BE2C (cell line): ENCODE data around the gene GCNT3.

Experiments used
- DNase-seq: peaks from one replicate; pipeline ENCODE4 v3.0.0-alpha.2; 2020
- H3K27me3 ChIP-seq: fragments of 250-450 bp; sonication (Bioruptor Pico); 2 replicates; pipeline ENCODE4 v1.5.1; 2020; ENCODE audit warnings: mild to moderate bottlenecking
- H3K36me3 ChIP-seq: fragments of 250-450 bp; sonication (Bioruptor Pico); 2 replicates; pipeline ENCODE4 v1.5.1; 2020; ENCODE audit warnings: mild to moderate bottlenecking
- H3K4me1 ChIP-seq: fragments of 250-450 bp; sonication (Bioruptor Pico); 2 replicates; pipeline ENCODE4 v1.5.1; 2020
- H3K4me3 ChIP-seq: 2 replicates; pipeline ENCODE4 v1.5.1; 2011; ENCODE audit warnings: low read depth, low read length
- H3K9me3 ChIP-seq: fragments of 250-450 bp; sonication (Bioruptor Pico); 2 replicates; pipeline ENCODE4 v1.5.1; 2020
- TF ChIP-seq, protein P1 (sequence below): IDR thresholded peaks from 2 replicates; pipeline ENCODE4 v1.5.1; 2012; ENCODE audit warnings: mild to moderate bottlenecking, low read depth, low read length

GCNT3 gene

GRCh38 chr15:59662260-59662659 is 50.7 kb downstream of the GCNT3 start:
- Histone ChIP-seq H3K4me3 (no peak overlapping the region), H3K4me1 (no peaks in the 10 kb centered on the region), H3K9me3 (no peaks in the 10 kb centered on the region), H3K27me3 (no peaks in the 10 kb centered on the region), H3K36me3 (peaks cover 17% of the 10 kb centered on the region)
- DNase-seq = no peak
- TF ChIP-seq, protein P1, sequence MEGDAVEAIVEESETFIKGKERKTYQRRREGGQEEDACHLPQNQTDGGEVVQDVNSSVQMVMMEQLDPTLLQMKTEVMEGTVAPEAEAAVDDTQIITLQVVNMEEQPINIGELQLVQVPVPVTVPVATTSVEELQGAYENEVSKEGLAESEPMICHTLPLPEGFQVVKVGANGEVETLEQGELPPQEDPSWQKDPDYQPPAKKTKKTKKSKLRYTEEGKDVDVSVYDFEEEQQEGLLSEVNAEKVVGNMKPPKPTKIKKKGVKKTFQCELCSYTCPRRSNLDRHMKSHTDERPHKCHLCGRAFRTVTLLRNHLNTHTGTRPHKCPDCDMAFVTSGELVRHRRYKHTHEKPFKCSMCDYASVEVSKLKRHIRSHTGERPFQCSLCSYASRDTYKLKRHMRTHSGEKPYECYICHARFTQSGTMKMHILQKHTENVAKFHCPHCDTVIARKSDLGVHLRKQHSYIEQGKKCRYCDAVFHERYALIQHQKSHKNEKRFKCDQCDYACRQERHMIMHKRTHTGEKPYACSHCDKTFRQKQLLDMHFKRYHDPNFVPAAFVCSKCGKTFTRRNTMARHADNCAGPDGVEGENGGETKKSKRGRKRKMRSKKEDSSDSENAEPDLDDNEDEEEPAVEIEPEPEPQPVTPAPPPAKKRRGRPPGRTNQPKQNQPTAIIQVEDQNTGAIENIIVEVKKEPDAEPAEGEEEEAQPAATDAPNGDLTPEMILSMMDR = no peak

GRCh38 chr15:59668556-59668955 is 57.0 kb downstream of the GCNT3 start:
- H3K36me3 ChIP-seq = peaks cover 59% of the 10 kb centered on the region
- no peak for DNase-seq
- TF ChIP-seq, protein P1 = no peak
- H3K4me3 ChIP-seq = no peak overlapping the region
- no peaks in the 10 kb centered on the region for H3K4me1 ChIP-seq
- no peaks in the 10 kb centered on the region for H3K9me3 ChIP-seq
- no peaks in the 10 kb centered on the region for H3K27me3 ChIP-seq
